Measurements from ENCODE around the gene UBASH3A.

Gene UBASH3A

GRCh38 chr21:42366292-42367010, 37.3 kb upstream of the UBASH3A start, which contains the start of gene TFF1:
TFF1 (minus strand) TSS chr21:42366535; CDS start chr21:42366495, 40 bp downstream.
- no peak for TF ChIP-seq CTCF (IDR thresholded peaks at IDR 0.05; ENCODE audit: low read depth, low read length)
- H3K4me3 ChIP-seq (ENCODE audit: low read depth, low read length): no peak within 1 kb of the TSS
- in situ Hi-C loops (cut with HindIII; ENCODE audit: low sequenced_read_pairs): no loop called here
- no peak for DNase-seq (ENCODE audit: low read depth, low spot score)

- no peak for DNase-seq (ENCODE audit: low read depth, low spot score)
- no peak overlapping the region for H3K4me3 ChIP-seq (ENCODE audit: low read depth, low read length)
- TF ChIP-seq CTCF (IDR thresholded peaks at IDR 0.05; ENCODE audit: low read depth, low read length): no peak
- in situ Hi-C loops (cut with HindIII; ENCODE audit: low sequenced_read_pairs): no loop called here
Measured at GRCh38 chr21:42367367-42368165, 36.1 kb upstream of the UBASH3A start.

GRCh38 chr21:42369821-42370220, 33.9 kb upstream of the UBASH3A start:
- no peak overlapping the region for H3K4me3 ChIP-seq (ENCODE audit: low read depth, low read length)
- no peak for TF ChIP-seq CTCF (IDR thresholded peaks at IDR 0.05; ENCODE audit: low read depth, low read length)
- in situ Hi-C loops (cut with HindIII; ENCODE audit: low sequenced_read_pairs): no loop called here
- no peak for DNase-seq (ENCODE audit: low read depth, low spot score)

- DNase-seq (ENCODE audit: low read depth, low spot score): no peak
- no peak overlapping the region for H3K4me3 ChIP-seq (ENCODE audit: low read depth, low read length)
- in situ Hi-C loops (cut with HindIII; ENCODE audit: low sequenced_read_pairs): no loop called here
- TF ChIP-seq CTCF (IDR thresholded peaks at IDR 0.05; ENCODE audit: low read depth, low read length): no peak
Measured at GRCh38 chr21:42370894-42371654, 32.6 kb upstream of the UBASH3A start.

GRCh38 chr21:42373196-42373907, 30.4 kb upstream of the UBASH3A start:
- no peak overlapping the region for H3K4me3 ChIP-seq (ENCODE audit: low read depth, low read length)
- TF ChIP-seq CTCF (IDR thresholded peaks at IDR 0.05; ENCODE audit: low read depth, low read length): no peak
- no peak for DNase-seq (ENCODE audit: low read depth, low spot score)
- in situ Hi-C loops (cut with HindIII; ENCODE audit: low sequenced_read_pairs): no loop called here

All from astrocyte of the spinal cord (primary cell).